ENCODE measurements around the gene TYRO3. TPM values are rescaled to one million over a fixed set of nuclear protein-coding genes. Genes with fewer than 3 reads are reported as not detected.

TYRO3 gene
- not detected in 2 replicates for total RNA-seq (2014; rRNA removed; shearing (Covaris generic))
- 0.13 and 0.48 TPM in 2 replicates for total RNA-seq (2022)
- Bru-seq, nascent RNA, result percentile 8 among the genes with signal in this experiment
- percentile 5 among the genes with signal in this experiment for BruChase-seq, experiment 1, labeled RNA remaining after a 6-hour chase
- percentile 8 among the genes with signal in this experiment for BruChase-seq, experiment 2, labeled RNA remaining after a 2-hour chase
- long read RNA-seq, result 0 reads

GRCh38 chr15:41558400-41559238, at the start of gene TYRO3:
TSS of gene TYRO3 (plus strand) at chr15:41559212. CDS start at chr15:41559258, 46 bp downstream.
- no peak within 1 kb of the TSS for H3K27ac ChIP-seq (ENCODE audit: low read depth, low read length, poor library complexity, severe bottlenecking)
- BruUV-seq (replicated peaks), result no TSS peak
- no peaks in the 10 kb centered on the region for H4K20me1 ChIP-seq (ENCODE audit: insufficient read depth, low read length)
- intact Hi-C loops (cut with micrococcal nuclease; ENCODE audit: unreplicated experiment), result loop anchor here (5.0 kb wide), 2 partner anchors 214 to 344 kb away; partner anchors contain the start of gene MAPKBP1
- H3K79me2 ChIP-seq (ENCODE audit: insufficient read depth, low read depth, low read length), result no peaks in the 10 kb centered on the region
- CTCF ChIA-PET (ENCODE audit: unreplicated experiment), result interaction anchor here (1.3 kb wide), 1 partner anchor 219 kb away, joined by 3 read pairs; no protein-coding TSS in a partner anchor
- H2AFZ ChIP-seq (ENCODE audit: low read length), result peak within 1 kb of the TSS; percentile 7; the same call in 1 of the 2 replicates
- POLR2A ChIA-PET, result interaction anchor here (0.5 kb wide), 1 partner anchor 1453 kb away, joined by 3 read pairs; no protein-coding TSS in a partner anchor
- no peak for TF ChIP-seq EZH2phosphoT487 (IDR thresholded peaks at IDR 0.05; ENCODE audit: borderline replicate concordance, low read depth, low read length)
- TF ChIP-seq, protein P1, sequence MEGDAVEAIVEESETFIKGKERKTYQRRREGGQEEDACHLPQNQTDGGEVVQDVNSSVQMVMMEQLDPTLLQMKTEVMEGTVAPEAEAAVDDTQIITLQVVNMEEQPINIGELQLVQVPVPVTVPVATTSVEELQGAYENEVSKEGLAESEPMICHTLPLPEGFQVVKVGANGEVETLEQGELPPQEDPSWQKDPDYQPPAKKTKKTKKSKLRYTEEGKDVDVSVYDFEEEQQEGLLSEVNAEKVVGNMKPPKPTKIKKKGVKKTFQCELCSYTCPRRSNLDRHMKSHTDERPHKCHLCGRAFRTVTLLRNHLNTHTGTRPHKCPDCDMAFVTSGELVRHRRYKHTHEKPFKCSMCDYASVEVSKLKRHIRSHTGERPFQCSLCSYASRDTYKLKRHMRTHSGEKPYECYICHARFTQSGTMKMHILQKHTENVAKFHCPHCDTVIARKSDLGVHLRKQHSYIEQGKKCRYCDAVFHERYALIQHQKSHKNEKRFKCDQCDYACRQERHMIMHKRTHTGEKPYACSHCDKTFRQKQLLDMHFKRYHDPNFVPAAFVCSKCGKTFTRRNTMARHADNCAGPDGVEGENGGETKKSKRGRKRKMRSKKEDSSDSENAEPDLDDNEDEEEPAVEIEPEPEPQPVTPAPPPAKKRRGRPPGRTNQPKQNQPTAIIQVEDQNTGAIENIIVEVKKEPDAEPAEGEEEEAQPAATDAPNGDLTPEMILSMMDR (conservative IDR thresholded peaks at IDR 0.05; ENCODE audit: low read length), result no peak
- DNase-seq (ENCODE audit: low spot score), result peak; percentile 48
- peak within 1 kb of the TSS; percentile 50 for H3K4me3 ChIP-seq (ENCODE audit: low read depth, low read length, poor library complexity, severe bottlenecking)
- H3K9me2 ChIP-seq (ENCODE audit: insufficient read depth, low read length), result no peaks in the 10 kb centered on the region
- H3K9me3 ChIP-seq (ENCODE audit: low read length), result no peaks in the 10 kb centered on the region
- peak within 1 kb of the TSS; percentile 63 for H3K4me2 ChIP-seq (ENCODE audit: low read length)
- H3K4me1 ChIP-seq (ENCODE audit: insufficient read depth, low read length, poor library complexity, severe bottlenecking), result peaks cover 29% of the 10 kb centered on the region
- H3K36me3 ChIP-seq (ENCODE audit: insufficient read depth, low read length), result no peaks in the 10 kb centered on the region

GRCh38 chr15:41510728-41511127, 48.3 kb upstream of the TYRO3 start:
- POLR2A ChIA-PET, result no interaction called here

More at GRCh38 chr15:41510728-41511127, 48.3 kb upstream of the TYRO3 start:
- H3K36me3 ChIP-seq (ENCODE audit: insufficient read depth, low read length), result no peaks in the 10 kb centered on the region
- H3K4me1 ChIP-seq (ENCODE audit: insufficient read depth, low read length, poor library complexity, severe bottlenecking), result no peaks in the 10 kb centered on the region
- intact Hi-C loops (cut with micrococcal nuclease; ENCODE audit: unreplicated experiment), result no loop called here
- CTCF ChIA-PET (ENCODE audit: unreplicated experiment), result no interaction called here
- H3K4me2 ChIP-seq (ENCODE audit: low read length), result no peak overlapping the region
- no peaks in the 10 kb centered on the region for H3K9me2 ChIP-seq (ENCODE audit: insufficient read depth, low read length)
- no peak overlapping the region for H2AFZ ChIP-seq (ENCODE audit: low read length)
- DNase-seq (ENCODE audit: low spot score), result no peak
- H3K27ac ChIP-seq (ENCODE audit: low read depth, low read length, poor library complexity, severe bottlenecking), result no peak overlapping the region
- TF ChIP-seq, protein P1 (conservative IDR thresholded peaks at IDR 0.05; ENCODE audit: low read length), result no peak
- TF ChIP-seq EZH2phosphoT487 (IDR thresholded peaks at IDR 0.05; ENCODE audit: borderline replicate concordance, low read depth, low read length), result no peak
- no TSS peak for BruUV-seq (replicated peaks)
- H3K79me2 ChIP-seq (ENCODE audit: insufficient read depth, low read depth, low read length), result no peaks in the 10 kb centered on the region
- no peaks in the 10 kb centered on the region for H4K20me1 ChIP-seq (ENCODE audit: insufficient read depth, low read length)
- H3K9me3 ChIP-seq (ENCODE audit: low read length), result no peaks in the 10 kb centered on the region
- no peak overlapping the region for H3K4me3 ChIP-seq (ENCODE audit: low read depth, low read length, poor library complexity, severe bottlenecking)

All from OCI-LY7 (cell line).